H1 (cell line): Measurements from ENCODE around the gene ALLC.

Experiments used
- EZH2 ChIP-seq: fragments of 200-600 bp; sonication (generic); IDR thresholded peaks from 2 replicates; pipeline ENCODE4 v1.7.1; 2012; ENCODE audit warnings: low read depth, mild to moderate bottlenecking, moderate library complexity, low read length, inconsistent platforms; ENCODE audit not compliant: severe bottlenecking
- POU5F1 ChIP-seq: IDR thresholded peaks from 2 replicates; pipeline ENCODE4 v1.6.1; 2011; ENCODE audit warnings: low read depth, mild to moderate bottlenecking, low read length, moderate library complexity
- RFX5 ChIP-seq: IDR thresholded peaks from 2 replicates; pipeline ENCODE4 v1.6.1; 2011; ENCODE audit warnings: low read depth, low read length, improper control_type of control experiment, borderline replicate concordance
- SP1 ChIP-seq: IDR thresholded peaks from 2 replicates; pipeline ENCODE4 v1.6.1; 2011; ENCODE audit warnings: low read depth, low read length
- SUZ12 ChIP-seq: fragments of 200-600 bp; sonication (generic); IDR thresholded peaks from 2 replicates; pipeline ENCODE4 v1.6.1; 2012; ENCODE audit warnings: mild to moderate bottlenecking, inconsistent platforms, low read length, moderate library complexity, mixed read lengths
- TAF1 ChIP-seq: IDR thresholded peaks from 2 replicates; pipeline ENCODE4 v1.6.1; 2011; ENCODE audit warnings: mild to moderate bottlenecking, low read depth, low read length
- TCF12 ChIP-seq: IDR thresholded peaks from 2 replicates; pipeline ENCODE4 v1.6.1; 2011; ENCODE audit warnings: low read depth, mild to moderate bottlenecking, low read length
- TF ChIP-seq, protein P1 (sequence below): IDR thresholded peaks from 2 replicates; pipeline ENCODE4 v1.6.1; 2012; ENCODE audit warnings: inconsistent platforms
- TF ChIP-seq, protein P2 (sequence below), 3 experiments: IDR thresholded peaks; 1 replicate in 2 of 3; 2 replicates in 1 of 3; pipeline versions ENCODE4 v1.5.1 to v1.6.1; 2011; ENCODE audit warnings: low read length in 3 of 3, mild to moderate bottlenecking in 3 of 3, inconsistent platforms in 2 of 3, low read depth in 1 of 3, moderate library complexity in 1 of 3; ENCODE audit not compliant: insufficient read depth in 1 of 3; ENCODE audit errors: control extremely low read depth in 1 of 3

DNA sequence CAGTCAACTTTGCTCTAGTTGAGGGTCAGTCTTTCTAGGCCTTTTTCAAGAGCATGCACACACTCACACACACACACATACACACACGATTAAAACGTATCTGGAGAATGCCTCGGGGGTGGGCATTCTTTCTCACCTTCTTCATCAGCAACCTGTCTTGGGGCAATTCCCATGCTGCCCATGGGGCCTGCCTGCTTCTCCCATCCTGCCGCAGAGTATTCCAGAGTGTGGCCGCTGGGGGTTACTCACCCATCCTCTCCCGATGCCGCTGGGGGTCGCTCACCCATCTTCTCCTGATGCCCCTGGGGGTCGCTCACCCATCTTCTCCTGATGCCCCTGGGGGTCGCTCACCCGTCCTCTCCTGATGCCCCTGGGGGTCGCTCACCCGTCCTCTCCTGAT, 10.8 kb upstream of the ALLC start:
- TF ChIP-seq EZH2 (no peak), SP1 (no peak), SUZ12 (no peak), TCF12 (no peak), POU5F1 (no peak), TAF1 (no peak), RFX5 (no peak)
- TF ChIP-seq, protein P1, sequence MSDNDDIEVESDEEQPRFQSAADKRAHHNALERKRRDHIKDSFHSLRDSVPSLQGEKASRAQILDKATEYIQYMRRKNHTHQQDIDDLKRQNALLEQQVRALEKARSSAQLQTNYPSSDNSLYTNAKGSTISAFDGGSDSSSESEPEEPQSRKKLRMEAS: no peak
- TF ChIP-seq, protein P2, sequence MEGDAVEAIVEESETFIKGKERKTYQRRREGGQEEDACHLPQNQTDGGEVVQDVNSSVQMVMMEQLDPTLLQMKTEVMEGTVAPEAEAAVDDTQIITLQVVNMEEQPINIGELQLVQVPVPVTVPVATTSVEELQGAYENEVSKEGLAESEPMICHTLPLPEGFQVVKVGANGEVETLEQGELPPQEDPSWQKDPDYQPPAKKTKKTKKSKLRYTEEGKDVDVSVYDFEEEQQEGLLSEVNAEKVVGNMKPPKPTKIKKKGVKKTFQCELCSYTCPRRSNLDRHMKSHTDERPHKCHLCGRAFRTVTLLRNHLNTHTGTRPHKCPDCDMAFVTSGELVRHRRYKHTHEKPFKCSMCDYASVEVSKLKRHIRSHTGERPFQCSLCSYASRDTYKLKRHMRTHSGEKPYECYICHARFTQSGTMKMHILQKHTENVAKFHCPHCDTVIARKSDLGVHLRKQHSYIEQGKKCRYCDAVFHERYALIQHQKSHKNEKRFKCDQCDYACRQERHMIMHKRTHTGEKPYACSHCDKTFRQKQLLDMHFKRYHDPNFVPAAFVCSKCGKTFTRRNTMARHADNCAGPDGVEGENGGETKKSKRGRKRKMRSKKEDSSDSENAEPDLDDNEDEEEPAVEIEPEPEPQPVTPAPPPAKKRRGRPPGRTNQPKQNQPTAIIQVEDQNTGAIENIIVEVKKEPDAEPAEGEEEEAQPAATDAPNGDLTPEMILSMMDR (IDR thresholded peaks at IDR 0.05; ENCODE audit: control extremely low read depth in 1 of 3, insufficient read depth in 1 of 3, low read depth in 1 of 3, low read length in 3 of 3): no peak
